HepG2 (cell line): Measurements from ENCODE around the gene IQCC. TPM values are rescaled to one million over a fixed set of nuclear protein-coding genes. Genes with fewer than 3 reads are reported as not detected.

ENCODE experiments used
- BCL6 ChIP-seq: IDR thresholded peaks from 2 replicates; pipeline ENCODE4 v1.6.1; 2016; ENCODE audit warnings: missing genetic modification reagents, missing compliant biosample characterization
- CREB1 ChIP-seq, 2 experiments: fragments of 450-650 bp in 1 of 2; IDR thresholded peaks; 2 replicates each; pipeline ENCODE4 v1.6.1; 2016 to 2017; ENCODE audit warnings: control low read depth in 1 of 2, mild to moderate bottlenecking in 1 of 2, missing compliant biosample characterization in 1 of 2, missing genetic modification characterization in 1 of 2
- DNMT3B ChIP-seq: conservative IDR thresholded peaks from 2 replicates; pipeline ENCODE4 v1.6.1; 2016; ENCODE audit warnings: missing biosample characterization, control low read depth
- DR1 ChIP-seq: sonication (generic); formaldehyde crosslinking; IDR thresholded peaks from 2 replicates; pipeline ENCODE4 v1.8.0; 2021; ENCODE audit warnings: mild to moderate bottlenecking, missing genetic modification reagents, inconsistent platforms
- DRAP1 ChIP-seq: IDR thresholded peaks from 2 replicates; pipeline ENCODE4 v1.6.1; 2016; ENCODE audit warnings: missing genetic modification reagents, missing compliant biosample characterization
- ETV5 ChIP-seq: IDR thresholded peaks from 2 replicates; pipeline ENCODE4 v1.6.1; 2018; ENCODE audit warnings: missing biosample characterization, missing genetic modification reagents, inconsistent platforms, borderline replicate concordance
- EZH2 ChIP-seq: conservative IDR thresholded peaks from 2 replicates; pipeline ENCODE4 v1.6.1; 2012; ENCODE audit warnings: mild to moderate bottlenecking, low read depth, low read length, moderate library complexity
- GABPB1 ChIP-seq: IDR thresholded peaks from 2 replicates; pipeline ENCODE4 v1.6.1; 2016; ENCODE audit warnings: mild to moderate bottlenecking, missing genetic modification reagents, moderate library complexity, missing compliant biosample characterization
- HNF1B ChIP-seq: sonication (generic); formaldehyde crosslinking; IDR thresholded peaks from 2 replicates; pipeline ENCODE4 v1.5.1; 2020; ENCODE audit warnings: mild to moderate bottlenecking, moderate library complexity, missing genetic modification reagents
- POLR2A ChIP-seq, 2 experiments: IDR thresholded peaks; 2 replicates each; pipeline ENCODE4 v1.6.1; 2011; ENCODE audit warnings: low read depth in 2 of 2, low read length in 2 of 2, mild to moderate bottlenecking in 1 of 2, moderate library complexity in 1 of 2; ENCODE audit not compliant: insufficient read depth in 1 of 2
- SCMH1 ChIP-seq: sonication (generic); formaldehyde crosslinking; IDR thresholded peaks from 2 replicates; pipeline ENCODE4 v1.9.0; 2021; ENCODE audit warnings: missing genetic modification reagents, mild to moderate bottlenecking, borderline replicate concordance
- ZBTB1 ChIP-seq: sonication (generic); formaldehyde crosslinking; IDR thresholded peaks from 2 replicates; pipeline ENCODE4 v1.4.0; 2020; ENCODE audit warnings: missing genetic modification reagents, borderline replicate concordance
- ZFX ChIP-seq: sonication (generic); formaldehyde crosslinking; IDR thresholded peaks from 2 replicates; pipeline ENCODE4 v1.4.0; 2020; ENCODE audit warnings: mild to moderate bottlenecking, low read depth, missing genetic modification reagents, moderate library complexity
- ZNF225 ChIP-seq: sonication (generic); formaldehyde crosslinking; IDR thresholded peaks from 2 replicates; pipeline ENCODE4 v1.4.0; 2020; ENCODE audit warnings: mild to moderate bottlenecking, missing genetic modification reagents
- ZNF350 ChIP-seq: sonication (generic); formaldehyde crosslinking; IDR thresholded peaks from 2 replicates; pipeline ENCODE4 v1.4.0; 2020; ENCODE audit warnings: mild to moderate bottlenecking, low read depth, missing genetic modification reagents, borderline replicate concordance
- ZNF772 ChIP-seq: sonication (generic); formaldehyde crosslinking; IDR thresholded peaks from 2 replicates; pipeline ENCODE4 v1.5.0; 2020; ENCODE audit warnings: mild to moderate bottlenecking, missing genetic modification reagents
- polyA plus RNA-seq, 8 experiments: library from polyadenylated mRNA; depleted of rRNA in 3 of 8; stranded (reverse) in 7 of 8; unstranded in 1 of 8; fragments of >200 nt; fragmentation: Illumina TruSeq in 4 of 8; extraction: Trizol in 4 of 8; gene quantifications; 2 replicates each; pipeline versions ENCODE4 v1.2.1 to v1.2.3, GENCODE V29; 2011 to 2016; ENCODE audit warnings: low read depth in 4 of 8, missing spikeins in 1 of 8, mixed read lengths in 1 of 8; ENCODE audit not compliant: insufficient read depth in 1 of 8
- total RNA-seq, 5 experiments: library from RNA; depleted of rRNA; stranded (reverse); fragments of >200 nt; fragmentation: Illumina TruSeq; extraction: Trizol; gene quantifications; 2 replicates each; pipeline ENCODE4 v1.2.3, GENCODE V29; 2016; ENCODE audit warnings: low read depth in 1 of 5
- TF ChIP-seq, protein P1 (sequence below): sonication (generic); formaldehyde crosslinking; IDR thresholded peaks from 2 replicates; pipeline ENCODE4 v1.8.0; 2023; ENCODE audit warnings: mild to moderate bottlenecking, missing genetic modification reagents
- TF ChIP-seq, protein P2 (sequence below), 2 experiments: sonication (generic) in 1 of 2; formaldehyde crosslinking in 1 of 2; IDR thresholded peaks; 2 replicates each; pipeline versions ENCODE4 v1.4.0 to v1.6.1; 2016 to 2020; ENCODE audit warnings: borderline replicate concordance in 1 of 2, low read depth in 1 of 2, mild to moderate bottlenecking in 1 of 2, missing genetic modification reagents in 1 of 2
- TF ChIP-seq, protein P3 (sequence below): sonication (generic); formaldehyde crosslinking; IDR thresholded peaks from 2 replicates; pipeline ENCODE4 v1.4.0; 2020; ENCODE audit warnings: mild to moderate bottlenecking, missing genetic modification reagents
- TF ChIP-seq, protein P4 (sequence below): sonication (generic); formaldehyde crosslinking; IDR thresholded peaks from 2 replicates; pipeline ENCODE4 v1.4.0; 2020; ENCODE audit warnings: mild to moderate bottlenecking, missing genetic modification reagents

Gene IQCC
- total and polyA plus RNA-seq, 2 of the 13 experiments (the other 11 are each of a cell fraction or from before 2014, with no cell fraction given): 1.7 to 3.0 TPM

- TF ChIP-seq, protein P1, sequence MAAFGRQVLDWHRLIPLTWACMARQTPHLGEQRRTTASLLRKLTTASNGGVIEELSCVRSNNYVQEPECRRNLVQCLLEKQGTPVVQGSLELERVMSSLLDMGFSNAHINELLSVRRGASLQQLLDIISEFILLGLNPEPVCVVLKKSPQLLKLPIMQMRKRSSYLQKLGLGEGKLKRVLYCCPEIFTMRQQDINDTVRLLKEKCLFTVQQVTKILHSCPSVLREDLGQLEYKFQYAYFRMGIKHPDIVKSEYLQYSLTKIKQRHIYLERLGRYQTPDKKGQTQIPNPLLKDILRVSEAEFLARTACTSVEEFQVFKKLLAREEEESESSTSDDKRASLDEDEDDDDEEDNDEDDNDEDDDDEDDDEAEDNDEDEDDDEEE (CRISPR knock-in tag): peak; percentile 69; the same call in 1 of the 2 replicates
- TF ChIP-seq BCL6 (CRISPR knock-in tag) (no peak), ZNF350 (CRISPR knock-in tag) (peak; percentile 38; the same call in 1 of the 2 replicates), GABPB1 (CRISPR knock-in tag) (peak; percentile 96), POLR2A (IDR thresholded peaks at IDR 0.05; ENCODE audit: insufficient read depth in 1 of 2, low read depth in 2 of 2, low read length in 2 of 2) (peak; percentile 73 to 77), ZNF225 (CRISPR knock-in tag) (peak; percentile 43; the same call in 1 of the 2 replicates), DRAP1 (CRISPR knock-in tag) (0 out of 2 replicates have a peak, but pooled peaks have one; percentile 42), DR1 (no peak), SCMH1 (no peak), ZFX (CRISPR knock-in tag) (peak; percentile 99), ETV5 (CRISPR knock-in tag) (peak; percentile 67; the same call in 1 of the 2 replicates), EZH2 (no peak), ZNF772 (no peak), DNMT3B (CRISPR knock-in tag) (no peak), CREB1 (IDR thresholded peaks at IDR 0.05) (peak; percentile 85), CREB1 (CRISPR knock-in tag; IDR thresholded peaks at IDR 0.05) (peak; percentile 95), ZBTB1 (no peak), HNF1B (CRISPR knock-in tag) (peak; percentile 84)
- TF ChIP-seq, protein P2, sequence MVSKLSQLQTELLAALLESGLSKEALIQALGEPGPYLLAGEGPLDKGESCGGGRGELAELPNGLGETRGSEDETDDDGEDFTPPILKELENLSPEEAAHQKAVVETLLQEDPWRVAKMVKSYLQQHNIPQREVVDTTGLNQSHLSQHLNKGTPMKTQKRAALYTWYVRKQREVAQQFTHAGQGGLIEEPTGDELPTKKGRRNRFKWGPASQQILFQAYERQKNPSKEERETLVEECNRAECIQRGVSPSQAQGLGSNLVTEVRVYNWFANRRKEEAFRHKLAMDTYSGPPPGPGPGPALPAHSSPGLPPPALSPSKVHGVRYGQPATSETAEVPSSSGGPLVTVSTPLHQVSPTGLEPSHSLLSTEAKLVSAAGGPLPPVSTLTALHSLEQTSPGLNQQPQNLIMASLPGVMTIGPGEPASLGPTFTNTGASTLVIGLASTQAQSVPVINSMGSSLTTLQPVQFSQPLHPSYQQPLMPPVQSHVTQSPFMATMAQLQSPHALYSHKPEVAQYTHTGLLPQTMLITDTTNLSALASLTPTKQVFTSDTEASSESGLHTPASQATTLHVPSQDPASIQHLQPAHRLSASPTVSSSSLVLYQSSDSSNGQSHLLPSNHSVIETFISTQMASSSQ (IDR thresholded peaks at IDR 0.05; ENCODE audit: low read depth): no peak
- TF ChIP-seq, protein P2 (CRISPR knock-in tag; IDR thresholded peaks at IDR 0.05; ENCODE audit: borderline replicate concordance): no peak
- TF ChIP-seq, protein P3, sequence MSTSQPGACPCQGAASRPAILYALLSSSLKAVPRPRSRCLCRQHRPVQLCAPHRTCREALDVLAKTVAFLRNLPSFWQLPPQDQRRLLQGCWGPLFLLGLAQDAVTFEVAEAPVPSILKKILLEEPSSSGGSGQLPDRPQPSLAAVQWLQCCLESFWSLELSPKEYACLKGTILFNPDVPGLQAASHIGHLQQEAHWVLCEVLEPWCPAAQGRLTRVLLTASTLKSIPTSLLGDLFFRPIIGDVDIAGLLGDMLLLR (CRISPR knock-in tag): peak; percentile 41; the same call in 1 of the 2 replicates
- TF ChIP-seq, protein P4, sequence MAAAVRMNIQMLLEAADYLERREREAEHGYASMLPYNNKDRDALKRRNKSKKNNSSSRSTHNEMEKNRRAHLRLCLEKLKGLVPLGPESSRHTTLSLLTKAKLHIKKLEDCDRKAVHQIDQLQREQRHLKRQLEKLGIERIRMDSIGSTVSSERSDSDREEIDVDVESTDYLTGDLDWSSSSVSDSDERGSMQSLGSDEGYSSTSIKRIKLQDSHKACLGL (CRISPR knock-in tag): peak; percentile 28; the same call in 1 of the 2 replicates
These were observed 16.7 kb downstream of the IQCC start, which contains the start of the genes EIF3I and TMEM234 (continued) for GRCh38 chr1:32221980-32222755.
